CD8-positive, alpha-beta memory T cell (primary cell): Measurements from ENCODE around the gene CALCOCO1. TPM values are rescaled to one million over a fixed set of nuclear protein-coding genes. Genes with fewer than 3 reads are reported as not detected.

ENCODE experiments used
- CTCF ChIA-PET: fragments of 350-600 bp; sonication (Branson Sonifier 250); formaldehyde crosslinking; loops from one replicate; lab custom pipeline; 2021; ENCODE audit warnings: antibody characterized with exemption; lab: Charles Lee
- POLR2A ChIA-PET: fragments of 350-600 bp; sonication (Branson Sonifier 250); formaldehyde crosslinking; loops from one replicate; lab custom pipeline; 2021; ENCODE audit warnings: antibody characterized with exemption; lab: Charles Lee
- DNase-seq, 5 donors: peaks; one replicate each; pipeline versions ENCODE4 v3.0.0 to v3.0.0-alpha.2; 2020 to 2022; ENCODE audit warnings: mixed read lengths in 1 of 5
- H3K27ac ChIP-seq: one replicate; pipeline ENCODE4 v1.7.0; 2013; ENCODE audit warnings: low read depth, mild to moderate bottlenecking, low read length, moderate library complexity
- H3K27me3 ChIP-seq: 2 replicates; pipeline ENCODE4 v1.7.0; 2013; ENCODE audit warnings: low read length, mild to moderate bottlenecking; ENCODE audit not compliant: insufficient read depth, poor library complexity, severe bottlenecking
- H3K36me3 ChIP-seq: 2 replicates; pipeline ENCODE4 v1.7.0; 2013; ENCODE audit warnings: mild to moderate bottlenecking, low read length, moderate library complexity; ENCODE audit not compliant: insufficient read depth
- H3K4me1 ChIP-seq: 2 replicates; pipeline ENCODE4 v1.7.0; 2013; ENCODE audit warnings: mild to moderate bottlenecking, low read length, moderate library complexity; ENCODE audit not compliant: insufficient read depth
- H3K4me3 ChIP-seq: 2 replicates; pipeline ENCODE4 v1.7.0; 2013; ENCODE audit warnings: mild to moderate bottlenecking, low read length
- H3K9me3 ChIP-seq: 2 replicates; pipeline ENCODE4 v1.7.0; 2013; ENCODE audit warnings: mild to moderate bottlenecking, low read length
- H3K27ac Mint-ChIP-seq, 8 donors: one replicate each; pipeline ENCODE4 v1.8.0; 2020 to 2021; ENCODE audit warnings: mixed read lengths in 8 of 8, mild to moderate bottlenecking in 6 of 8, inconsistent platforms in 3 of 8, moderate library complexity in 3 of 8
- H3K27me3 Mint-ChIP-seq, 2 donors: one replicate each; pipeline ENCODE4 v1.8.0; 2020 to 2021; ENCODE audit warnings: mixed read lengths in 2 of 2, mild to moderate bottlenecking in 1 of 2, moderate library complexity in 1 of 2
- H3K36me3 Mint-ChIP-seq, 3 donors: one replicate each; pipeline ENCODE4 v1.8.0; 2020 to 2021; ENCODE audit warnings: mixed read lengths in 3 of 3, inconsistent platforms in 1 of 3, mild to moderate bottlenecking in 1 of 3
- H3K4me1 Mint-ChIP-seq, 3 donors: one replicate each; pipeline ENCODE4 v1.8.0; 2020 to 2021; ENCODE audit warnings: mixed read lengths in 3 of 3, inconsistent platforms in 1 of 3, mild to moderate bottlenecking in 1 of 3
- H3K4me3 Mint-ChIP-seq, 7 donors: one replicate each; pipeline ENCODE4 v1.8.0; 2020 to 2021; ENCODE audit warnings: mixed read lengths in 7 of 7, mild to moderate bottlenecking in 6 of 7, moderate library complexity in 4 of 7, inconsistent platforms in 2 of 7
- H3K9me3 Mint-ChIP-seq, 5 donors: one replicate each; pipeline ENCODE4 v1.8.0; 2020 to 2022; ENCODE audit warnings: mixed read lengths in 5 of 5, mild to moderate bottlenecking in 3 of 5, moderate library complexity in 2 of 5, inconsistent platforms in 1 of 5
- polyA plus RNA-seq: library from polyadenylated mRNA; unstranded; fragments of 300-500 nt; fragmentation: Illumina TruSeq; gene quantifications from one replicate; pipeline ENCODE4 v1.2.3, GENCODE V29; 2021
- total RNA-seq, 2 experiments: library from RNA; stranded (reverse); gene quantifications; one replicate each; pipeline ENCODE4 v1.2.3, GENCODE V29; 2021

Gene CALCOCO1
- total and polyA plus RNA-seq, 3 experiments from 2014 or later, result 29.5 to 73.9 (median 31.4) TPM

DNA sequence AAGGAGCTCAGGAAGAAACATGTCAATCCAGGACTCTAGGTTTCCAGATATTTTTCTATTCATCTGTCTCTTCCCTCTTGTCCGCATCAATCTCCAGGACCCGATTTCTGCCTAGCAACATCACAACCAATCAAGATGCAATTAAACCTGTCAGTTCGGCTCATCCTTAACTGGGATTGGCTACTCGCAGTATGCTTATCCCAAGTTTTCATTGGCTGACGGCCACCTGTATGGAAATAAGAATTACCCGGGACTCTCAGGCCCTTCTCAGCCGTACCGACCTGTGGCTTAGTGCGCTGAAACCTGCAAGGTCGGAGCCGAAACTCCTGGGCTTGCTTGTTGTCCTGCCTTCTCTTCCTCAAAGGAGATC, 31.0 kb downstream of the CALCOCO1 start:
- peaks cover 0 to 8% (median 1%) of the 10 kb centered on the region in 3 donors for H3K36me3 Mint-ChIP-seq
- Histone ChIP-seq H3K27ac (no peak overlapping the region), H3K36me3 (no peaks in the 10 kb centered on the region), H3K4me1 (peaks cover 18% of the 10 kb centered on the region), H3K9me3 (no peaks in the 10 kb centered on the region), H3K4me3 (no peak overlapping the region), H3K27me3 (peaks cover 70% of the 10 kb centered on the region)
- peak overlapping the region in 1 of 8 donors; percentile 22 for H3K27ac Mint-ChIP-seq
- ChIA-PET CTCF (interaction anchor here (2.1 to 7.5 kb wide), 2 partner anchors 49 to 56 kb away, joined by 5 to 133 read pairs; partner anchors contain the start of gene CISTR), POLR2A (no interaction called here)
- H3K27me3 Mint-ChIP-seq, result peaks cover 57 to 92% of the 10 kb centered on the region in 2 donors
- H3K4me1 Mint-ChIP-seq, result peaks cover 25 to 32% (median 30%) of the 10 kb centered on the region in 3 donors
- H3K4me3 Mint-ChIP-seq, result peak overlapping the region; percentile 48 to 76 (median 65)
- no peaks in the 10 kb centered on the region for H3K9me3 Mint-ChIP-seq
- no peak for DNase-seq

DNA sequence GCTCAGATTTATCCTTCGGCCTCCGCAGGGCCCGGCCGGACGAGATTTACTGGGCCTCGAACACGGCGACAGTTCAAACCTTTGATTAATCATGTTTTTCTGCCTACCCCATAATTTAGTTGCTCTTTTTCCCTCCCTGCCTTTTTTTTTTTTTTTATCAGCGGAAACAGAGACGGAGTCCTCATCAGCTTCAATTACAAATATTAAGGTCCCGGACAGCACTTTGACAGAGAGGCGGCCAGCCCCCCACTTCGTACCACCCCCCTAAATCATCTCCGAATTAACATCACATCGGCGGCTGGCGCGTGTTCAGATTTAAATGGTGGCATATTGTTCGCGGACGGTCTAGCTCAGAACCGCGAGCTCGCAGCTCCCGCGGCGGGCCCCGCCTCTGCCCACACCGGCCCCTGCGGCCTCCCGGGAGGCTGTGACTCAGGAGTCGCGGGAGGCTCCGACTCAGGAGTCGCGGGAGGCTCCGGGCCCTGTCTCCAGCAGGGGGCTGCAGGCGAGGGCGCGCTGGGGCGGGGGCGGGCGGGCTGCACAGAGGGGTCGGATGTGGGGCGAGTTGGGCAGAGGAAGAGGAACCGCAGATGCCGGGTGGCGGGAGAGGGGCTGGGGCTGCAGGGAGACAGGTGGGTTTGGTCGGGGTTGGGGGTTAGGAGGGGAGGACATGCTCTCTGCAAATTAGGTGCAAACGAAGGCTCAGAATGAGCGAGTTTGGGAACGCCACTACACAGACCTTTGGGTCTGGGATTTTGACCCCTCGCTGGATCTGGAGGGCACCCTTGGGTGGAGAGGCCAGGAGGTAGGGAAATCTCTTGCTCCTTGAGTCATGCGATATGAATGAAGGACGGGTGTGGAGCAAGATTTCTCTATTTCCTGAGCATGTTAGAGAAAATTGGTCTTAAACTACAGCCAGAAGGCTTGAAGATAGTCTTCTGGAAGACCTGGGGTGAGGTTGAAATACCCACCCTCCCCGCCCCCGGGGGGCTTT, 31.8 kb downstream of the CALCOCO1 start:
- peak overlapping the region in 1 of 8 donors; percentile 20 for H3K27ac Mint-ChIP-seq
- Histone ChIP-seq H3K36me3 (no peaks in the 10 kb centered on the region), H3K9me3 (no peaks in the 10 kb centered on the region), H3K4me1 (peaks cover 18% of the 10 kb centered on the region), H3K27me3 (peaks cover 66% of the 10 kb centered on the region), H3K4me3 (peak overlapping the region; percentile 28), H3K27ac (no peak overlapping the region)
- POLR2A ChIA-PET, result no interaction called here
- H3K9me3 Mint-ChIP-seq, result no peaks in the 10 kb centered on the region
- DNase-seq, result peak in 3 of 5 donors; percentile 5 to 54 (median 26)
- H3K27me3 Mint-ChIP-seq, result peaks cover 57 to 91% of the 10 kb centered on the region in 2 donors
- CTCF ChIA-PET, result interaction anchor here (1.3 to 7.5 kb wide), 3 partner anchors 20 to 56 kb away, joined by 5 to 133 read pairs (median 5); partner anchors contain the start of genes ATP5MC2 and CISTR
- H3K4me3 Mint-ChIP-seq, result peak overlapping the region; percentile 61 to 88 (median 82)
- H3K36me3 Mint-ChIP-seq, result peaks cover 0 to 8% (median 1%) of the 10 kb centered on the region in 3 donors
- H3K4me1 Mint-ChIP-seq, result peaks cover 25 to 32% (median 30%) of the 10 kb centered on the region in 3 donors

DNA sequence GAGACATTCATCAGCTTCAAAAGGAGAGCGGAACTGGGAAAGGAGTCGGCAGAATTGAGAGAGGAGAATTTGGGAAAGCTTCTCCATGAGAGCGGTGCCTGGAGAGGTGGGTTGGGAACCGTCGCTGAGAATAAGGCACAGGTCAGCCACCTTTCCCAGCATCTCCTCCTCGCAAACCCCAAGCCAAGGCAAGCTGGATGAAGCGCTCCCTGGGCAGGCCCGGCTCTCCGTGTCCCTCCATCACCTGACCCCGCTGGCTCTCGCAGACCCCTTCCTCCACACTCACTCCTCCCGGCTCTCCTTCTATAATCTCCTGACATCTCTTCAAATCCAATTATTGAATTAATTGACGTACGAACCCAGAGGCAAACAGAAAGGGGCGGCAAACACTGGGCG, 32.5 kb downstream of the CALCOCO1 start:
- ChIA-PET CTCF (interaction anchor here (1.3 to 7.5 kb wide), 3 partner anchors 19 to 57 kb away, joined by 5 to 133 read pairs (median 5); partner anchors contain the start of genes ATP5MC2 and CISTR), POLR2A (no interaction called here)
- Histone ChIP-seq H3K4me1 (peaks cover 18% of the 10 kb centered on the region), H3K4me3 (peak overlapping the region; percentile 28), H3K27ac (no peak overlapping the region), H3K27me3 (peaks cover 59% of the 10 kb centered on the region), H3K36me3 (no peaks in the 10 kb centered on the region), H3K9me3 (no peaks in the 10 kb centered on the region)
- peak overlapping the region in 6 of 7 donors; percentile 60 to 88 (median 80) for H3K4me3 Mint-ChIP-seq
- no peaks in the 10 kb centered on the region for H3K9me3 Mint-ChIP-seq
- peak overlapping the region in 3 of 8 donors; percentile 23 to 49 (median 27) for H3K27ac Mint-ChIP-seq
- peaks cover 0 to 8% (median 1%) of the 10 kb centered on the region in 3 donors for H3K36me3 Mint-ChIP-seq
- no peak for DNase-seq
- peaks cover 25 to 32% (median 30%) of the 10 kb centered on the region in 3 donors for H3K4me1 Mint-ChIP-seq
- peaks cover 54 to 89% of the 10 kb centered on the region in 2 donors for H3K27me3 Mint-ChIP-seq

DNA sequence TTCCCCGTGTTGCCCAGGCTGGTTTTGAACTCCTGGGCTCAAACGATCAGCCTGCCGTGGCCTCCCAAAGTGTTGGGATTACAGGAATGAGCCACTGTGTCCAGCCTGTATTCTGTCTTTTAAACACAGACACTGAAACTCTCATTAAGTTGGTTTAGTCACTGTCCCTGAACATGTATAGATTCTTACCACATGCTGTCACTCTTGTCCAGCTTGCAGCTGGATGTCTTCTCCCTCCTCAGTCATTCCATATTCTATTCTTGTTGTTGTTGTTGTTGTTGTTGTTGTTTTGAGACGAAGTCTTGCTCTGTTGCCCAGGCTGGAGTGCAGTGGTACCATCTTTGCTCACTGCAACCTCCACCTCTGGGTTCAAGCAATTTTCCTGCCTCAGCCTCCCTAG, 39.1 kb downstream of the CALCOCO1 start:
- Mint-ChIP-seq H3K36me3 (peaks cover 0 to 1% (median 0%) of the 10 kb centered on the region in 3 donors), H3K9me3 (no peaks in the 10 kb centered on the region), H3K27me3 (peaks cover 14 to 39% of the 10 kb centered on the region in 2 donors), H3K4me3 (no peak overlapping the region), H3K27ac (peak overlapping the region in 1 of 8 donors; percentile 56), H3K4me1 (no peaks in the 10 kb centered on the region)
- H3K36me3 ChIP-seq, result no peaks in the 10 kb centered on the region
- ChIA-PET CTCF (interaction anchor here (3.0 kb wide), 1 partner anchor 59 kb away, joined by 13 read pairs; no protein-coding TSS in a partner anchor), POLR2A (no interaction called here)
- no peak overlapping the region for H3K27ac ChIP-seq
- H3K4me1 ChIP-seq, result no peaks in the 10 kb centered on the region
- no peak for DNase-seq
- no peaks in the 10 kb centered on the region for H3K9me3 ChIP-seq
- no peak overlapping the region for H3K4me3 ChIP-seq
- peaks cover 5% of the 10 kb centered on the region for H3K27me3 ChIP-seq

DNA sequence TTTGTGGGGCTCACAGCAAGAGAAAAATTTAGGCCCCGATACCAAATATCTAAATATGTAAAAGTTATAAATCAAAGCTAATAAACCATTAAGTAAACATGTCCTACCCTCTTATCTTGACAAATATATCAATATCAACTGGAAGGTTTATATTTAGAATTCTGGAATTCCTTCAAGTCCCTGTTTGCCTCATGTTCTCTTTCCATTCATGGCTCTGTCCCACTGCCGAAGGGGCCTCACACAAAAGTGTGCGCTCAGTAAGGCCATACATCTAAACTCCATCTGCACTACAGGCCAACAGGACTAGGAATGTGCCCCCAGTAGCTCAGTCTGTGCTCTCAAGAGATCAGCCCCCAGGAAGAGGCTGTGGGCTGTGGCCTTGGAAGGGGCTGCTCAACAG, 40.8 kb downstream of the CALCOCO1 start:
- H3K4me3 Mint-ChIP-seq, result no peak overlapping the region
- CTCF ChIA-PET, result interaction anchor here (0.7 to 2.8 kb wide), 4 partner anchors 11 to 60 kb away, joined by 3 to 7 read pairs (median 3); partner anchors contain the start of gene ATP5MC2
- H3K4me1 ChIP-seq, result no peaks in the 10 kb centered on the region
- POLR2A ChIA-PET, result no interaction called here
- H3K36me3 ChIP-seq, result no peaks in the 10 kb centered on the region
- no peak for DNase-seq
- H3K27ac Mint-ChIP-seq, result no peak overlapping the region
- H3K9me3 ChIP-seq, result no peaks in the 10 kb centered on the region
- no peaks in the 10 kb centered on the region for H3K27me3 ChIP-seq
- H3K36me3 Mint-ChIP-seq, result peaks cover 0 to 3% (median 1%) of the 10 kb centered on the region in 3 donors
- H3K9me3 Mint-ChIP-seq, result no peaks in the 10 kb centered on the region
- no peak overlapping the region for H3K4me3 ChIP-seq
- no peak overlapping the region for H3K27ac ChIP-seq
- H3K4me1 Mint-ChIP-seq, result no peaks in the 10 kb centered on the region
- peaks cover 5 to 29% of the 10 kb centered on the region in 2 donors for H3K27me3 Mint-ChIP-seq

DNA sequence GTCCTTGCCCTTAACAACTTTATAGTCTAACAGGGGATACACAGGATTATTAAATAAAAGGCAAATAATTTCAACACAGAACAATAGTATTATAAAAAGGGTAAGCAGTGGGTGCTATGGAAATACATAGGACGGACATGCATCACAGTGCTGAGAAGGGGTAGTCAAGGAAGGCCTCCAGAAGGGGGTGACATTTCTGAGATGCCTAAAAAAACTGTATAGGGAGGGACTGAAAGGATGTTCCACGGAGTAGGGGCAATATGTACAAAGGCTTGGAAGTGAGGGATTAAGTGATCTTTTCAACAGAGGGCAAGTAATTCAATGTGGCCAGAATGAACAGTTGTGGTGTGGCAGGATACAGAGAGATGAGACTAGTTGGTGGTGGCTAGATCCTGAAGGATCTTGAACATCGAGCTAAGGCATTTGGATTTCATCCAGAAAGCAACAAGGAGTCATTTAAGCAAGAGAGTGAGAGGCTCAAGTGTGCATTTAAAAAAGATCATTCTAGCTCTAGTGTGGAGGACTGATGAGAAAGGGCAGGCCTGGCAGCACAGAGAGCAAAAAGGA, 42.5 kb downstream of the CALCOCO1 start:
- no peaks in the 10 kb centered on the region for H3K36me3 ChIP-seq
- CTCF ChIA-PET, result interaction anchor here (1.0 to 2.8 kb wide), 2 partner anchors 8 to 9 kb away, joined by 3 to 7 read pairs; partner anchors contain the start of gene ATP5MC2
- no peaks in the 10 kb centered on the region for H3K9me3 Mint-ChIP-seq
- POLR2A ChIA-PET, result interaction anchor here (0.6 kb wide), 1 partner anchor 124 kb away, joined by 3 read pairs; no protein-coding TSS in a partner anchor
- no peak overlapping the region for H3K4me3 ChIP-seq
- peaks cover 4 to 17% of the 10 kb centered on the region in 2 donors for H3K27me3 Mint-ChIP-seq
- H3K27ac ChIP-seq, result no peak overlapping the region
- H3K9me3 ChIP-seq, result no peaks in the 10 kb centered on the region
- H3K36me3 Mint-ChIP-seq, result peaks cover 0 to 3% (median 1%) of the 10 kb centered on the region in 3 donors
- H3K4me1 ChIP-seq, result no peaks in the 10 kb centered on the region
- no peak overlapping the region for H3K4me3 Mint-ChIP-seq
- H3K27me3 ChIP-seq, result no peaks in the 10 kb centered on the region
- H3K27ac Mint-ChIP-seq, result no peak overlapping the region
- no peak for DNase-seq
- no peaks in the 10 kb centered on the region for H3K4me1 Mint-ChIP-seq

DNA sequence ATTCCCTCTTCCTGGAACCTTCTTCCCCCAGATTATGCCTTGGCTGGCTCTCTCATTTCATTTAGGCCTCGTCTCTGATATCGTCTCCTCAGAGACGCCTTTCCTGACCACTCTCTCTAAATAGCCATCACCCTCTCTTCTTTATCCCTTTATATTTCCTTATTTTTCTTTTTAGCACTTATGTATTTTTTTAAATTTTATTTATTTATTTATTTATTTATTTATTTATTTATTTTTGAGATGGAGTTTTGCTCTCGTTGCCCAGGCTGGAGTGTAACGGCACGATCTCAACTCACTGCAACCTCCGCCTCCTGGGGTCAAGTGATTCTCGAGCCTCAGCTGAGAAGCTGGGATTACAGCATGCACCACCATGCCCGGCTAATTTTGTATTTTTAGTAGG, 43.3 kb downstream of the CALCOCO1 start:
- H3K4me3 Mint-ChIP-seq, result no peak overlapping the region
- no peak for DNase-seq
- H3K4me1 Mint-ChIP-seq, result no peaks in the 10 kb centered on the region
- Histone ChIP-seq H3K27me3 (no peaks in the 10 kb centered on the region), H3K9me3 (no peaks in the 10 kb centered on the region), H3K36me3 (no peaks in the 10 kb centered on the region), H3K4me3 (no peak overlapping the region), H3K4me1 (no peaks in the 10 kb centered on the region), H3K27ac (no peak overlapping the region)
- peaks cover 0 to 3% (median 0%) of the 10 kb centered on the region in 3 donors for H3K36me3 Mint-ChIP-seq
- H3K9me3 Mint-ChIP-seq, result no peaks in the 10 kb centered on the region
- ChIA-PET CTCF (interaction anchor here (2.8 kb wide), 1 partner anchor 8 kb away, joined by 7 read pairs; the partner anchor contains the start of gene ATP5MC2), POLR2A (no interaction called here)
- H3K27me3 Mint-ChIP-seq, result peaks cover 4 to 20% of the 10 kb centered on the region in 2 donors
- no peak overlapping the region for H3K27ac Mint-ChIP-seq
